ENCODE results near the gene IGF2BP2. TPM values are rescaled to one million over a fixed set of nuclear protein-coding genes. Genes with fewer than 3 reads are reported as not detected.

IGF2BP2 gene
- total RNA-seq, 6 donors from 2014 or later = 11.4 to 60.3 (median 24.9) TPM

- WGBS, 2 donors = 86 to 94% methylated on average over 1 of the region's 1 CpG
- ATAC-seq (ENCODE audit: low FRiP score in 2 of 2) = no peak
- H3K27me3 ChIP-seq = no peaks in the 10 kb centered on the region
- TF ChIP-seq POLR2A (IDR thresholded peaks at IDR 0.05) = no peak
- TF ChIP-seq CTCF (IDR thresholded peaks at IDR 0.05) = no peak
- TF ChIP-seq POLR2AphosphoS5 (IDR thresholded peaks at IDR 0.05) = no peak
- no peak for TF ChIP-seq EP300 (IDR thresholded peaks at IDR 0.05)
- H3K4me3 ChIP-seq = no peak overlapping the region
- H3K27ac ChIP-seq = no peak overlapping the region
- no peak for DNase-seq
- no peaks in the 10 kb centered on the region for H3K36me3 ChIP-seq
- peaks cover 6 to 8% (median 7%) of the 10 kb centered on the region in 4 donors for H3K9me3 ChIP-seq
- H3K4me1 ChIP-seq = no peaks in the 10 kb centered on the region
Measured at GRCh38 chr3:185851959-185852358, 27.1 kb upstream of the IGF2BP2 start.

- Histone ChIP-seq H3K27me3 (no peaks in the 10 kb centered on the region), H3K4me3 (no peak overlapping the region), H3K9me3 (peaks cover 0 to 1% (median 0%) of the 10 kb centered on the region in 4 donors), H3K36me3 (no peaks in the 10 kb centered on the region), H3K4me1 (no peaks in the 10 kb centered on the region), H3K27ac (no peak overlapping the region)
- DNase-seq (no peak), ATAC-seq (ENCODE audit: low FRiP score in 2 of 2) (no peak)
- 87 to 92% methylated on average over 3 of the region's 3 CpGs for WGBS, 2 donors
- TF ChIP-seq POLR2AphosphoS5 (IDR thresholded peaks at IDR 0.05) (no peak), CTCF (IDR thresholded peaks at IDR 0.05) (no peak), POLR2A (IDR thresholded peaks at IDR 0.05) (no peak), EP300 (IDR thresholded peaks at IDR 0.05) (no peak)
Measured at GRCh38 chr3:185851046-185851445, 26.2 kb upstream of the IGF2BP2 start.

- no peak for DNase-seq
- WGBS, 2 donors = 85 to 87% methylated on average over 6 of the region's 6 CpGs
- Histone ChIP-seq H3K27me3 (no peaks in the 10 kb centered on the region), H3K9me3 (no peaks in the 10 kb centered on the region), H3K4me3 (no peak overlapping the region), H3K27ac (no peak overlapping the region), H3K4me1 (no peaks in the 10 kb centered on the region), H3K36me3 (no peaks in the 10 kb centered on the region)
- ATAC-seq (ENCODE audit: low FRiP score in 2 of 2) = no peak
- TF ChIP-seq EP300 (IDR thresholded peaks at IDR 0.05) = no peak
- no peak for TF ChIP-seq POLR2A (IDR thresholded peaks at IDR 0.05)
- TF ChIP-seq CTCF (IDR thresholded peaks at IDR 0.05) = no peak
- TF ChIP-seq POLR2AphosphoS5 (IDR thresholded peaks at IDR 0.05) = no peak
Measured at GRCh38 chr3:185847506-185847905, 22.7 kb upstream of the IGF2BP2 start.

GRCh38 chr3:185846037-185846436 lies 21.2 kb upstream of the IGF2BP2 start:
- no peak for TF ChIP-seq POLR2AphosphoS5 (IDR thresholded peaks at IDR 0.05)
- TF ChIP-seq EP300 (IDR thresholded peaks at IDR 0.05) = no peak
- no peak for TF ChIP-seq CTCF (IDR thresholded peaks at IDR 0.05)
- no peak for TF ChIP-seq POLR2A (IDR thresholded peaks at IDR 0.05)
- no peaks in the 10 kb centered on the region for H3K9me3 ChIP-seq
- no peaks in the 10 kb centered on the region for H3K27me3 ChIP-seq
- no peaks in the 10 kb centered on the region for H3K4me1 ChIP-seq
- no peak for ATAC-seq (ENCODE audit: low FRiP score in 2 of 2)
- H3K4me3 ChIP-seq = no peak overlapping the region
- H3K36me3 ChIP-seq = no peaks in the 10 kb centered on the region
- 40 to 68% methylated on average over 6 of the region's 6 CpGs for WGBS, 2 donors
- no peak for DNase-seq
- no peak overlapping the region for H3K27ac ChIP-seq

GRCh38 chr3:185844051-185844450 lies 19.2 kb upstream of the IGF2BP2 start:
- Histone ChIP-seq H3K9me3 (no peaks in the 10 kb centered on the region), H3K36me3 (no peaks in the 10 kb centered on the region), H3K27me3 (no peaks in the 10 kb centered on the region), H3K4me3 (no peak overlapping the region), H3K4me1 (no peaks in the 10 kb centered on the region), H3K27ac (no peak overlapping the region)
- TF ChIP-seq EP300 (IDR thresholded peaks at IDR 0.05) (no peak), POLR2A (IDR thresholded peaks at IDR 0.05) (no peak), POLR2AphosphoS5 (IDR thresholded peaks at IDR 0.05) (no peak), CTCF (IDR thresholded peaks at IDR 0.05) (no peak)
- no peak for ATAC-seq (ENCODE audit: low FRiP score in 2 of 2)
- WGBS, 2 donors = 78 to 93% methylated on average over 3 of the region's 3 CpGs
- DNase-seq = peak in 1 of 2 donors; percentile 22

Measured in upper lobe of left lung (tissue), 6 donors.